GM18868 (cell line): ENCODE results near the gene SCGB3A2.
"Not testable (repeated sequence)": the region's sequence is repeated elsewhere in the genome, so short reads cannot be mapped to it uniquely, and the experiment has no call there.

Experiments
- ATAC-seq: cut with Tn5 transposase; IDR thresholded peaks from one replicate; pipeline ENCODE4 v1.9.1; 2021; ENCODE audit warnings: mild to moderate bottlenecking, moderate library complexity; ENCODE audit not compliant: unreplicated experiment

The SCGB3A2 gene

GRCh38 chr5:147860641-147861025 is 17.9 kb upstream of the SCGB3A2 start:
- no peak for ATAC-seq

GRCh38 chr5:147863454-147864158 is 14.9 kb upstream of the SCGB3A2 start:
- ATAC-seq = no peak

DNA sequence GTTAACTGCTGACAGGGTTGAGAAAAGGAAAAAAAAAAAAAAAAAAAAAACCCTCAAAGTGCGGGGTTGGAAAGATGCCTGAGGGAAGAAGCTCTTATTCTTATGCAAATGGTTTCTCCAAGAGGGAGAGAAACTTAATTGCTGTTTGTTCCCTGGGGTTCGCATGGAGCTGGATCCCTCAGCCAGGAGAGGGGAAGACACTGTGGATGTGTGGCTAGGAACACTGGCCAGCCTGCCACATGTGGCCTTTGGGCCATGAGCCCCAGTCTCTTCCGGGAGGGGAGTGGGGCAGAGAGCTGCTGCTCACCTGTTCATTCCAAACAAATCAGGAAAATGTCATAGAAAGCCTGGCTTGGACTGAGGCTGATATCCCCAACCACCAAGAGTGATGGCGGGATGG is 9.4 kb upstream of the SCGB3A2 start:
- no peak for ATAC-seq

- ATAC-seq = not testable (repeated sequence)
Observed at GRCh38 chr5:147869892-147870291, 8.6 kb upstream of the SCGB3A2 start.

- ATAC-seq = not testable (repeated sequence)
Observed at GRCh38 chr5:147871980-147872549, 6.4 kb upstream of the SCGB3A2 start.

DNA sequence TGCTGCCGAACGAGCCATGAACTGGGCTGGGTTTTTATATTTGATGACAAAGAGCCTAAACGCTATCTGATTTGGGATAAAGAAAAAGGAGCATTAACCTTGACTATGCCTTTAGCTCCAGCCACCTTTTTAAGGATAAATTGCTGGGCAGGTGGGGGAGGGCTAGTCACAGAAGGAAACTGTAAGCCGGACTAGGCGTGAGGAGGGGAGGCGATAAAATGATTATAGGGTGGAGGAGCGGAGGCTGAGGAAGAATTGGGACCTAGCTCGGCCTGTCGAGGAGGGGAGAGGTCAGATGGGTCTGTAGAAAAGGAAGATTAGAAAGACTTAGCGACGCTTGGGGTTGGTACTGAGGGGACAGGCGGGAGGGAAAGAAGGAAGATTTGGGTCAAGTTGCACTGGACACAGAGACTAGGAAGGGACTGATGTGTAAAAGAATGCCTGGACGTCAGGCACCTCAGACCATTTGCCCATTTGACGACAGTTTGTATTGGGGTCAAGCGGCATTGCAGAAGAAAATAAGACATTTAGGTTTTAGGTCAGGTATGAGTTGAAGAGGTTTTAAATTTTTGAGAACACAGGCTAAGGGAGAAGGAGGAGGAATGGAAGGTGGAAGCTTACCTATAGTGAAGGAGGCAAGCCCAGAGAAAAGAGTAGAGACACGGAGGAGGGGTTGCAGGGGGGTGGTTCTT is 5.6 kb upstream of the SCGB3A2 start:
- not testable (repeated sequence) for ATAC-seq

GRCh38 chr5:147874118-147874875 is 4.2 kb upstream of the SCGB3A2 start:
- ATAC-seq = not testable (repeated sequence)

- no peak for ATAC-seq
Observed at GRCh38 chr5:147874910-147875367, 3.6 kb upstream of the SCGB3A2 start.

DNA sequence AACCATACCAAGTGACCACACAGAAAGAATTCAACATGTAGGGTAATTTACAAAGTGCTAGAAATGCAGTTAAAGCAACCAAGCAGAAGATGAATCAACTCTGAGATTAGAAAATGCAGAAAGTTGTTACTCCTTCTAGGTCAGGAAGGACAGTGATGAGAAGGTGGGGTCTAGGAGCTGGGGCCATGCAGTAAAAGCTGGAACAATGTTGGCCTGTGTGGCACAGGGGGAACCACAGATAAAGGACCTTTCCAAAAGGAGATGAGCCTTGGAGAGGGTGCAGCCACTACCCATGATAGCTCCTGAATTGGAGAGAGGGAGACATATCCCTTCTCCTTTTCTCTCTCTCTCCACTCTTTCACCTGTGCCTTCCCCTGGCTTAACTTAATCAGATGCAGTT is 2.4 kb upstream of the SCGB3A2 start:
- no peak for ATAC-seq

DNA sequence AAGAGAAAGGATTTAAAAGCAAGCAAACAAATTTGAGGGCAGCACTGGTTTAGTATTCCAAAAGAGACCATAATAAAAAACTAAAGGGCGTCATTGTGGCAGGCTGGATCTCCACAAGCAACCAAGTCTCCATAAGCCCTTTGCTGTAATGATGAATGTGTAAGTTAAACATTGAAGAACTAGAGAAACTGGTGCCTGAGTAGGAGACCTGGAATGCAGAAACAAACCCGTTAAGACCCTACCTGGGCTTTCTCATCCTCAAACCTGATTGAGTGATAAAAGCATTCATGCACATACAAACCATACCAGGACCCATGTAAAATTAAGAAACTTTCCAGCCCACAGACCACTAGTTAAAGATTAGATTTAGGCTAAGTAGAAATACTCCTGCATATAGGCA is 1.9 kb upstream of the SCGB3A2 start:
- ATAC-seq = no peak

- no peak for ATAC-seq
Observed at GRCh38 chr5:147879784-147880183, 1.3 kb downstream of the SCGB3A2 start.

- no peak for ATAC-seq
Observed at GRCh38 chr5:147880487-147880886, 2.0 kb downstream of the SCGB3A2 start.

DNA sequence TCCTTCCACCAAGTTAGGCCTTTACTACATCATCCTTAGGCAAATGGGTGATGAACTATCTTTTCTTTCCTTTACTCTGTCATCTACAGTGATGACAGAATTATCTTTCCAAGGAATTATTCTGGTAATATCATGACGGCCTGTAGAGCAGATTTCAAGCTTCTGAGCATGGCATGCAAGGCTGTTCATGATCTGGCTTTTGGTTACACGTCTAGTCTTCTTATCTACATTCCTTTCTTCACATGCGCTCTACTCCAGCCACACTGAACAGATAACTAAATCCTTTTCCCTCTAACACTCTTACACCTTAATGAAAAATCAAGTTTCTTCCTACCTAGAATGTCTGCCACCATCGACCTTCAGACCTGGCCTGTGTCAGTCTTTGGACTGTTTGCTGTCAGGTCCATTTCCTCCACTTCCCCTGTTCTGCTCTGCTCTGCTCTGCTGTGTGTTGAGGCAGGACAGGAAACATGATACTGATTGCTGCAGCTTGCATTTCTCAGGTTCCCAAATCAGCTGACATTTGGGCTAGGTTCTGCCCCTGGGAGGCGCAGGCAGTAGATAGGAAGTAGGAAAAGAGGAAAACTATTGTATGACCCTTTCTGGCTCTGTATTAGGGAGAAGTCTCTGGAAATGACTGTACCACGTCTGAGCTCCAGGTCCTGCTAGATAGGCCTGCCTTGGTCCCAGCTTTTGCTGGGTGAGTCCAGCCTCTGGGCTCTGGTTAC is 4.2 kb downstream of the SCGB3A2 start:
- no peak for ATAC-seq

DNA sequence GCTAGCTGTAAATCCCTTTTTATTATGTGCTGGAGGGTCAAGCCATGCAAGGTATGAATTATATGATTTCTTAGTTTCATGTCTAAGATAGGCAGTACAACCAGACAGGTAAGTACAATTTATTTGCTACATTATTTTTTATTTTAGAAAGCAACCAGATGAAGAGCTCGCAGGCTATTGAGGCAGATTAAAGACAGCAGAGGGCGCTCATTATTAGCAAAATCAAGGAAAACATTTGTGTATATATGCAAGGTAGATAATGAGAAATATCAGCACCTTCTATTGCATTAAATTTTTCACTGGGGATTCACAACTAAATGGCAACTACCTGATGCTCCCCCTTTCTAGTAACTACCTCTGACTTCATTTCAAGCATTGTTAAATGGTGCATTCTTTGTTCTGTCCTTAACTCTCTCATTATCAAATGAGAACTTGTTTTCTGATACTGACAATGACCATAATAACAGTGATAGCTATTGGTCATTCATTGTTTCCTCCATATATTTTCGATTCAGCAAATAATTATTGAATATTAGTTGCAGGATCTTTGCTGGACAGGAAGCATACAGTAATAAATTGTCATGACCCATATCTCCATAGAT is 8.6 kb downstream of the SCGB3A2 start:
- peak; percentile 58 for ATAC-seq

- ATAC-seq = no peak
Observed at GRCh38 chr5:147887930-147888329, 9.4 kb downstream of the SCGB3A2 start.

- ATAC-seq = no peak
Observed at GRCh38 chr5:147892696-147893296, 14.3 kb downstream of the SCGB3A2 start.

DNA sequence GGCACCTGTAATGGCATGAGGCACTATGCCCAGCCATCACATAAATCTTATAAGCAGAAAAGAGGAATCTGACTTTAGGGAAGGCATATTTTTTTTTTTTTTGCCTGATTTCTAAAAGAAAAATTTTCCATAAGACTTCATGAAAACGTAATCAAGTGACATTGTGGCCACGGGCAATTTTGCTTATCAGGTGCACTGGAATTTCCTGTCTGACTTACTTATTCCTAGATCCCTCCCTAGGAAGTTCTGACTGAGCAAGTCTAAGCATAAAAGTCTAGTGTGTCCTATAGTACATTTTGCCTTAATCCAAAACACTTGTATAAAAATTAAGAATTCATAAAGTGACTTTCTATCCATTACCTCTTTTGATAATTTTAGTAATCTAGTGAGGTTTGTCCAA is 15.3 kb downstream of the SCGB3A2 start:
- ATAC-seq = no peak

- ATAC-seq = no peak
Observed at GRCh38 chr5:147895864-147896263, 17.4 kb downstream of the SCGB3A2 start.

DNA sequence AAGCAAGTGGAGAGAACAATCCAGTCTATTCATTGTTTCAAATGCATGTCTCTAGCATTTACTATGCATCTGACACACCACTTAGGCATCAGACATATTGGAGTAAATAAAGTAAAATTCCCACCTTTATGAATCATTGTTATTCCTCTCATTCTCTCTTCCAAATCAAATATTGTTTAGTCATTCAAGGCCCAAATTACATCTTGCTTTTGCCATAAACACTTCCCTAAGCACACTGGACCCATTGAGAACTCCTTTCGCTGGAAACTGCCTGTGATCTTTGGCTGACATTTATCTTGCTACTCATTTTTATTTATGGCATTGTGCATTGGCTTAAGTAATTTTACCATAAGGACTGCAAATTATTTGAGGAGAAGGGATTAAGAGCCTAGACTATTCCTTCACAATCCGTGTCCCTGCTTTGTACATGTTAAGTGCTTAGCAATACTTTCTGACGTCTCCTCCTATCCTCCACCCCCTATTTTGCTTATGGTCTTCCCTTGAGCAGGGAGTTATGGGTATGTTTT is 20.4 kb downstream of the SCGB3A2 start:
- ATAC-seq = no peak

DNA sequence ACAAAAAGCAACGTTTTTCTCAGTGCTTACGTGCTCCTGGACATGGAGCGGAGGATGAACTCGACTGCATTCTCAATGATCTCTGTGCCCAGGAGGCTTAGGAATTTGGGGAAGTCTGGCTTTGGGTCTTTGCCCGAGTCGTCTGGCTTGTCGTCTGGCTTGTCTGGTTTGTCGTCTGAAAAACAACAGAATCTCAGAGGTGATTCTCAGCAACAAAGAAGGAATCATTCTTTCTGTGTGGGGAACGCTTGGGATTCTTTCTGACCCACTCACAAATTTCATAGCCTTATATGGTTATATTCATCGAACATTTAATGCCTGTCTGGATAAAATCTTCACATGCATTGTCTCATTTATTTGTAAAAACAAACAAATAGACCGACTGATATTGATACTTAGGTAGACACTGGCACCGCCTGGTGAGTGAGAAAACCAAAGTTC is 23.1 kb downstream of the SCGB3A2 start:
- no peak for ATAC-seq
